HuH-7.5 (cell line): Measurements from ENCODE around the gene SCT.

Experiments used
- DNase-seq: peaks from one replicate; pipeline ENCODE4 v3.0.0; 2011; ENCODE audit warnings: low spot score

The SCT gene

GRCh38 chr11:643849-644738 is 17.1 kb upstream of the SCT start:
- no peak for DNase-seq

GRCh38 chr11:643366-643765 is 16.4 kb upstream of the SCT start:
- no peak for DNase-seq

GRCh38 chr11:641806-642370 is 14.9 kb upstream of the SCT start:
- DNase-seq: no peak

DNA sequence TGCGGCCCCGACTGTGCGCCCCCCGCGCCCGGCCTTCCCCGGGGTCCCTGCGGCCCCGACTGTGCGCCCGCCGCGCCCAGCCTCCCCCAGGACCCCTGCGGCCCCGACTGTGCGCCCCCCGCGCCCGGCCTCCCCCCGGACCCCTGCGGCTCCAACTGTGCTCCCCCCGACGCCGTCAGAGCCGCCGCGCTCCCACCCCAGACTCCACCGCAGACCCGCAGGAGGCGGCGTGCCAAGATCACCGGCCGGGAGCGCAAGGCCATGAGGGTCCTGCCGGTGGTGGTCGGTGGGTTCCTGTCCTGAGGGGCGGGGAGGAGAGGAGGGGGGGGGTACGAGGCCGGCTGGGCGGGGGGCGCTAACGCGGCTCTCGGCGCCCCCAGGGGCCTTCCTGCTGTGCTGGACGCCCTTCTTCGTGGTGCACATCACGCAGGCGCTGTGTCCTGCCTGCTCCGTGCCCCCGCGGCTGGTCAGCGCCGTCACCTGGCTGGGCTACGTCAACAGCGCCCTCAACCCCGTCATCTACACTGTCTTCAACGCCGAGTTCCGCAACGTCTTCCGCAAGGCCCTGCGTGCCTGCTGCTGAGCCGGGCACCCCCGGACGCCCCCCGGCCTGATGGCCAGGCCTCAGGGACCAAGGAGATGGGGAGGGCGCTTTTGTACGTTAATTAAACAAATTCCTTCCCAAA is 13.2 kb upstream of the SCT start:
- no peak for DNase-seq

DNA sequence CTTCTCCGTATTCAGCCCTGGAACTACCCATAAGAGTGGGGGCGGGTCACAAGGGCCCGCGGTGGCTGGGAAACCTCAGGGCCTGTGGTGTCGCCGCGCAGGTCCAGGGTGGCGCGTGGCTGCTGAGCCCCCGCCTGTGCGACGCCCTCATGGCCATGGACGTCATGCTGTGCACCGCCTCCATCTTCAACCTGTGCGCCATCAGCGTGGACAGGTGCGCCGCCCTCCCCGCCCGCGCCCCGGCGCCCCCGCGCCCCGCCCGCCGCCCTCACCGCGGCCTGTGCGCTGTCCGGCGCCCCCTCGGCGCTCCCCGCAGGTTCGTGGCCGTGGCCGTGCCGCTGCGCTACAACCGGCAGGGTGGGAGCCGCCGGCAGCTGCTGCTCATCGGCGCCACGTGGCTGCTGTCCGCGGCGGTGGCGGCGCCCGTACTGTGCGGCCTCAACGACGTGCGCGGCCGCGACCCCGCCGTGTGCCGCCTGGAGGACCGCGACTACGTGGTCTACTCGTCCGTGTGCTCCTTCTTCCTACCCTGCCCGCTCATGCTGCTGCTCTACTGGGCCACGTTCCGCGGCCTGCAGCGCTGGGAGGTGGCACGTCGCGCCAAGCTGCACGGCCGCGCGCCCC is 12.5 kb upstream of the SCT start:
- DNase-seq: no peak

- no peak for DNase-seq
Observed at GRCh38 chr11:638631-639331, 11.8 kb upstream of the SCT start.

DNA sequence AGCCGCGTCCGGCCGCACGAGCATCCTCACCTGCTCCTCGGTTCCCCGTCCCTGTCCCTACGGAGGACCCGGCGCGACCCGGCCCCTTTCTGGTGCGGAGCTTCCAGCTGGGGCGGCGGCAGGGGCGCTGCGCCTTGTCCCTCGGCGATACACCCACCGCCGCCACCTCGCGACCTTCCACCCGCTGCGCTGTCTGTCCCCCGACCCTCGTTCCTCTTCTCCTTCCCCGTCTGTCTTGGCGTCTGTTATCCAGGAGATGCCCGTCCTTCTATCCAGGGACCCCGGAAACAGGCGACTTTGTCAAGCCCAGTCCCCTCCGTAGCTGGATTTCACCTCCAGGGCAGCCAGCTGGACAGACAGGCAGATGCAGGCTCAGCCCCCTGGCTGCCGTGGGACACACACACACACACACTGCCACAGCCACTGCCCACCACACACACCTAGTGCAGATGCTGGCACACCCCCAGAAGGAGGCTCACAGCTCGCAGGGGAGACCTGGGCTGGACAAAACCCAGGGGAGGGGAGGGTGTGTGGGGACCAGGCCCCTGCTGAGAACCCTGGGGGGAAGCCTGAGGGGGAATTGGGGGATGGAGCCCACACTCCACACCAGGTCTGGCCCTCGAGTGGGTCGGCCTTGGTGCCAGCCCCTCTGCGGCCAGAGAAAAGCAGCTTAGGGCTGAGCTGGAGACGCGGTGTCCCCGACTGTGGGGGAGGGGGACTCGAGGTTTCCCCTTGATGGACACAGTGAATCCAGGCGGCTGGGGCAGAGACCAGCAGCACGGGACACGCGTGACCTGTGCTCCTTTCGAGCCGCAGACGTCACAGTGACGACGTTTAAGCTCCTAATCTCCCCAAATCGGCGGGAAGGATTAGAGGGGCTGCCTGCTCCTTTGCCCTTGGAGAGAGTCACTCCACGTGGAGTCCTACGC is 10.9 kb upstream of the SCT start:
- no peak for DNase-seq

- no peak for DNase-seq
Observed at GRCh38 chr11:637333-637592, 10.3 kb upstream of the SCT start.

GRCh38 chr11:636511-637332 is 9.7 kb upstream of the SCT start, which contains the start of gene DRD4:
DRD4 (plus strand) TSS chr11:637269; CDS start chr11:637305, 36 bp downstream.
- DNase-seq: no peak

DNA sequence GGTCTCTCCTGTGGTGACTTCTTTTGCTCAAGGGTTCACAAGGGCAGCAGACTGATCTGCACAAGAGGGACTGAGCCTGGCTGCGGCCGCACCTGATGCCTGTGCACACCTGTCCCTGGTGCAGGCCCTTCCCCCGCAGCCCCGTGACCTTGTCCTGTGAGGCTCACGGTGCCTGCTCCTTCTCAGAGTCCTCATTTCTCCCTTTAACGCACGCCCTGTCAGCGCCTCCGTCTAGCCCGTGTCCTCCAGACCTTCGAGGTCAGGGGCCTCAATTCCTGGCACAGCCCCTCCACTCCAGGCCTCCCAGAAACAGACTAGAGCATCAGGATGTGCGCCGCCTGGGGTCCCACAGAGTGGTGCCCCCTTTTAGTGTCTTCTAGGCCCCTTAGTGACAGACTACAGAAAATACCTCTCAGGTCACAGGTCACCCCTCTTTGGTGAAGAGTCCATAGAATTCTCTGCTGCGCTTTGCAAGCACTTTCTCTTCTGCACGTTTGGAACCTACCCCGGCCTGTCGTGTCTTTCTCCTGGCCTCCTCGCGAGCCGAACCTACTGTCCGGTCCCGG is 9.0 kb upstream of the SCT start:
- no peak for DNase-seq

DNA sequence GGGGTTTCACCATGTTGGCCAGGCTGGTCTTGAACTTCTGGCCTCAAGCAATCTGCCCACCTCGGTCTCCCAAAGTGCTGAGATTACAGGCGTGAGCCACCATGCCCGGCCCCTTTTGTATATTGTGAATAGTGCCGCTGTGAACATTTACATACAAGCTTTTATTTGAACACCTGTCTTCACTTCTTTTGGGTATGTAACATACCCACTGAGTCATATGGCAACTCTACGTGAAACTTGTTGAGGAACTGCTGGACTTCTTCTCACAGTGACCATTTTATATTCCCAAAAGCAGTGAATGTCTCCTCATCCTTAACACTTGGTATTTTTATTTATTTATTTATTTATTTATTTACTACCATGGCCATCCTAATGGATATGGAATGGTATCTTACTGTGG is 3.9 kb upstream of the SCT start:
- DNase-seq: no peak

DNA sequence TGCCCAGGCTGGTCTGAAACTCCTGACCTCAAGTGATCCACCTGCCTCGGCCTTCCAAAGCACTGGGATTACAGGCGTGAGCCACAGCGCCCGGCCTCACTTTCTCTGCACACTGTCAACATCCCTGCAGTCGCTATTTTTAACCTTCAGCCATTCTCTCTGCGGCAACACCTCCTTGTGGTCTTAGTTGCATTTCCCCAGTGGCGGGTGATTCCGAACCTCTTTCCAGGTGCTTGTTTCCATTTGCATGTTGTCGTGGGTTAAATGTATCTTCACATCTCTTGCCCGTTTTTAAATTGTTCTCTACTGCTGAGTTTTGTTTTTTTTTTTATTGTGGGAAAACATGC is 2.2 kb upstream of the SCT start:
- no peak for DNase-seq

GRCh38 chr11:628056-628455 is 1.1 kb upstream of the SCT start:
- no peak for DNase-seq

- DNase-seq: no peak
Observed at GRCh38 chr11:627308-627576, 261 bp upstream of the SCT start.

GRCh38 chr11:625636-626268 is 1.2 kb downstream of the SCT start:
- DNase-seq: no peak

DNA sequence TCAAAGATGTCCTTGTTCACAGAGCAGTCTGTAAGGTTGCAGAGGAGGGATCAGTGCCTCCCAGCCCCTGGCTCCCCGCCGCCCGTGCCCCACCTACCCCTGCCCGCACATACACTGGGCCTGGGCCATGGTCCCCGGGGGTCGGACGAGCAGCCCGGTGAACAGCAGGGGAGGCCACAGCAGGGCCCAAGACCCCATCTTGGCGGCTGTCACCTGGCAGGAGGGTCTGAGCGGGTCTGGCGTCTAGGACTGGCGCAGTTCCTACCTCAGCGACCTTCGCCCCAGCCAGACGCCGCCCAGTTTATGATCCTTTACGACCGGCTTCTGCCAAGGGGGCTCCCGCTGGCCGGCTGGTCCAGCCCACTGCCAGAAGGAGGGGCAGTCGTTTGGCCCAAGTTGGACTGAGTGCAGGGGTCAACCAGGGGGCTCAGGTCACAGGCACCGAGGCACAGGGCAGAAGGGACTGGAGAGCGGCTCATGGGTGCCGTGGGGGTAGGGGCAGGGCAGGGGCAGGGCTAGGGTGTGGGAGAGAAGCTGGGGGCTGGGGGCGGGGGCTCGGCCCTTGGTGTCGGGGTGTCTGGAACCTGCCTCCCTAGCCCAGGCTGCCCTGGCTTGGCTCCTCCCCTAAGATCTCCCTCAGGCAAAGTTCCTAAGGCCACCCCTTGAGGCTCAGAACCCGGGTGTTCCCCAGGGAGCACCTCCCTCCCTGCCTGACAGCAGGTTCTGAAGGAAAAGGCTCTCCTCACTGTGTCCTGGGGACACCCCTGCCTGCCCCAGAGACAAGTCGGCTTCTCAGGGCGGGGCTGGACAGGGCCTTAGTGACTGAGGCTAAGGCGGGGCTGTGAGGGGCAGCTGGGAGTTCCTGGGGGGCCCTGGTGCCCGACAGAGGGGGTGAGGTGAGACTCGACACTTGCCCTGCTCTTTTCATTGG is 2.0 kb downstream of the SCT start, which contains the start of gene CDHR5:
Gene CDHR5 (minus strand): TSS at position 251 of the 931 bp plus-strand sequence. CDS start 53 bp downstream, at position 198.
- no peak for DNase-seq

DNA sequence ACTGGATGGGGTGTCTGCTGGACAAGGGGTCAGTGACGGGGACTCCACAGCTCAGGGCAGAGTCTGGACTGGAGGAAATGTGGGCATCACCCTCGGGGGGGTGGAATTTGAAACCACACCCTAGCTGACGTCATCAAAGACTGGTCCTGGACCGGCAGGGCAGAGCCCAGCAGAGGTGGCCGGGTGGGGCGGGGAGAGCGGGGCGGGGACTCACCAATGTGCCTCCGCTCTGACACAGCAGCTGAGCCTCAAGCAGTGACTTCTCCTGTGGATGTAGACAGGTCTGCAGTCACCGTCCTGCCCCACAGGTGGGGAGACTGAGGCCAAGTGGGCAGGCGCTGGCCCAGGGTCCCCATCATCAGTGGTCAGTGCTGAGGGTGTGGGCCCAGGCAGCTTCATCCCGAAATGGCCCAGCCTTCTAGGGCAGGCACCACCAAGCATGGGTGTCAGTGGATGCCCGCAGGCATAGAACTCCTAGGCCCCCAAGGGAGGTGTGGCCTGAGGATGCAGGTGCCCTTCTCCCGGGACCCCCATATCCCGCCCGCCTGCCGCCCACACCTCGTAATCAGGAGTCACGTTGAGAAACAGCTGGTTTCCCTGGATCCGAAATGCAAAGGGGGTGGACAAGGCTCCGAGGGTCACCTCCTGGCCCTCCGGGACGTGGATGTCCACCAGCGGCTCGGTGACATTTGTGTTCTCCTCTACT is 2.8 kb downstream of the SCT start:
- no peak for DNase-seq

- DNase-seq: no peak
Observed at GRCh38 chr11:623349-623869, 3.6 kb downstream of the SCT start.
